ENCODE data around the gene OIP5.
"Not testable (repeated sequence)": the region's sequence is repeated elsewhere in the genome, so short reads cannot be mapped to it uniquely, and the experiment has no call there.

OIP5 gene

DNA sequence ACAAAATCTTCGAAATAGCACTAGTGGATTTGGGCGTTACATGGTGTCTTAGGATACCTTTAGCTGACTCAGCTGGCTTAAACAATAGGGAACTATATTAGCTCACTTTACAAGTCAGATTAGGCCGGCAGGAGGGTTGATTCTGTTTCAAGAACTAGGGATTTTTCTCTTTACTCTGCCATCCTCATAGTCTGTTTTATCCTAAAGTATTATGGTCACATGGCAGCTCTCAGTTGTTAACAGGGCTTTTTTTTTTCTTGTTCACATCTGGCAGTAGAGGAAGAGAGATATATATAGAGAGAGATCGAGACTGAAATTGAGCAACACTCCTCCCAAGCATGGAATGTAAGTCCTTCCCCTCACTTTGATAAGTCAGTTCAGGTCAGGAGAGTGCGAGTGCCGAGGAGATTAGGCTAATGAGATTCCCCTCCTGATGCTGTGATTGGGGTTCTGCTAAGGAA is 68.5 kb downstream of the OIP5 start:
- TF ChIP-seq, protein P1, sequence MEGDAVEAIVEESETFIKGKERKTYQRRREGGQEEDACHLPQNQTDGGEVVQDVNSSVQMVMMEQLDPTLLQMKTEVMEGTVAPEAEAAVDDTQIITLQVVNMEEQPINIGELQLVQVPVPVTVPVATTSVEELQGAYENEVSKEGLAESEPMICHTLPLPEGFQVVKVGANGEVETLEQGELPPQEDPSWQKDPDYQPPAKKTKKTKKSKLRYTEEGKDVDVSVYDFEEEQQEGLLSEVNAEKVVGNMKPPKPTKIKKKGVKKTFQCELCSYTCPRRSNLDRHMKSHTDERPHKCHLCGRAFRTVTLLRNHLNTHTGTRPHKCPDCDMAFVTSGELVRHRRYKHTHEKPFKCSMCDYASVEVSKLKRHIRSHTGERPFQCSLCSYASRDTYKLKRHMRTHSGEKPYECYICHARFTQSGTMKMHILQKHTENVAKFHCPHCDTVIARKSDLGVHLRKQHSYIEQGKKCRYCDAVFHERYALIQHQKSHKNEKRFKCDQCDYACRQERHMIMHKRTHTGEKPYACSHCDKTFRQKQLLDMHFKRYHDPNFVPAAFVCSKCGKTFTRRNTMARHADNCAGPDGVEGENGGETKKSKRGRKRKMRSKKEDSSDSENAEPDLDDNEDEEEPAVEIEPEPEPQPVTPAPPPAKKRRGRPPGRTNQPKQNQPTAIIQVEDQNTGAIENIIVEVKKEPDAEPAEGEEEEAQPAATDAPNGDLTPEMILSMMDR (IDR thresholded peaks at IDR 0.05; ENCODE audit: extremely low read depth, missing control alignments): no peak
- no peak for DNase-seq (ENCODE audit: low spot score)

DNA sequence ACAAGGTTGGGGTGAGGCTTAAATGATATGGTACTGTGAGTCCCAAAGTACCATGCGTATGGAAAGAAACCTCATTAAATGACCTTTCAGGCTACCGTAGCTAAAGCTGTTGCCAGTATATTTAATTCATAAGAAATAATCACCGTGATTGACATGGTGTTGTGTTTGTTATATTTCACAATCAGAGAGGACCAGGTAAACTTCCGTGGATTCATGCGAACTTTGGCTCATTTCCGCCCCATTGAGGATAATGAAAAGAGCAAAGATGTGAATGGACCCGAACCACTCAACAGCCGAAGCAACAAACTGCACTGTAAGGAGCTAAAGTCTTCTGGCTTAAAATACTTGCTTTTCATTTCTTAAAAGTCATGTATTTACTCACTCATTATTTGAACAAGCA is 69.8 kb downstream of the OIP5 start:
- TF ChIP-seq, protein P1 (IDR thresholded peaks at IDR 0.05; ENCODE audit: extremely low read depth, missing control alignments): no peak
- DNase-seq (ENCODE audit: low spot score): no peak

DNA sequence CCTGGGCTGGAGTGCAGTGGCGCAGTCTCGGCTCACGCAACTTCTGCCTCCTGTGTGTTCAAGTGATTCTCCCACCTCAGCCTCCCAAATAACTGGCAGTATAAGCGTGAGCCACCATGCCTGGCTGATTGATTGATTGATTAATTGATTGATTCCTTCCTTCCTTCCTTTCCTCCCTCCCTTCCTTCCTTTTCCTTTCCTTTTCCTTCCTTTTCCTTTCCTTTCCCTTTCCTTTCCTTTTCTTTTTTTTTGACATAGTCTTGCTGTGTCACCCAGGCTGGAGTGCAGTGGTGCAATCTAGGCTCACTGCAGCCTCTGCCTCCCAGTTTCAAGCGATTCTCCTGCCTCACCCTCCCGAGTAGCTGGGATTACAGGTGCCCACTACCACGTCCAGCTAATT is 71.5 kb downstream of the OIP5 start:
- DNase-seq (ENCODE audit: low spot score): not testable (repeated sequence)

DNA sequence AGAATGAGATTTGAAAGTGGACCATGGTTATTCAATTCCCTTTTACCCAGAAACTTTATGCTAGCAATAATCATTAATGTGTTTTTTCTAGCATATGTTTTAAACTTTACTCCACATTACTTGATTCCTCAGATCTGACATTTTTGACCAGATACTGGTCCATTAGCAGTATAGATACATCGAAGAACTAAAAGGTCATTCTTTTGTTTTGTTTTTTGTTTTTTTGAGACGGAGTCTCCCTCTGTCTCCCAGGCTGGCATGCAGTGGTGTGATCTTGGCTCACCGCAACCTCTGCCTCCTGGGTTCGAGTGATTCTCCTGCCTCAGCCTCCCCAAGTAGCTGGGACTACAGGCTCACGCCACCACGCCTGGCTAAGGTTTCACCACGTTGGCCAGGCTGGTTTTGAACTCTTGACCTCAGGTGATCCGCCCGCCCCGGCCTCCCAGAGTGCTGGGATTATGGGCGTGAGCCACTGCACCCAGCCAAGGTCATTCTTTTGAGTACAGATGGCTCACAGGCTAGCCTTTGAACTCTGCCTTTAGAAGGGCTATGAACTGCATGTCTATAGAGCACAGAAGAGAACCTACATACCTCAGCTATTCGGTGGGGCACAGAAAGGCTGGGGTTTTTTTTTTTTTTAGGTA is 72.7 kb downstream of the OIP5 start:
- TF ChIP-seq, protein P1 (IDR thresholded peaks at IDR 0.05; ENCODE audit: extremely low read depth, missing control alignments): no peak
- no peak for DNase-seq (ENCODE audit: low spot score)

All from GM20000 (cell line).